GM18873 (cell line): ENCODE data around the gene LCAT.
"Not testable (repeated sequence)": the region's sequence is repeated elsewhere in the genome, so short reads cannot be mapped to it uniquely, and the experiment has no call there.

ENCODE experiments used
- ATAC-seq: cut with Tn5 transposase; IDR thresholded peaks from one replicate; pipeline ENCODE4 v1.9.1; 2021; ENCODE audit warnings: mild to moderate bottlenecking, moderate library complexity, moderate number of reproducible peaks; ENCODE audit not compliant: unreplicated experiment, low FRiP score

The LCAT gene

GRCh38 chr16:67943619-67944504, at the start of gene LCAT:
LCAT (minus strand) TSS chr16:67944120; CDS start chr16:67944101, 19 bp downstream.
- ATAC-seq = no peak

- ATAC-seq = peak; percentile 61
Measured at GRCh38 chr16:67993207-67994039, 49.5 kb upstream of the LCAT start.

- ATAC-seq = no peak
Measured at GRCh38 chr16:67992661-67993206, 48.8 kb upstream of the LCAT start.

GRCh38 chr16:67990018-67990386, 46.1 kb upstream of the LCAT start:
- no peak for ATAC-seq

- no peak for ATAC-seq
Measured at GRCh38 chr16:67989322-67990017, 45.5 kb upstream of the LCAT start.

- no peak for ATAC-seq
Measured at GRCh38 chr16:67988675-67989074, 44.8 kb upstream of the LCAT start.

- no peak for ATAC-seq
Measured at GRCh38 chr16:67987460-67988160, 43.7 kb upstream of the LCAT start.

- ATAC-seq = no peak
Measured at GRCh38 chr16:67986949-67987348, 43.0 kb upstream of the LCAT start.

GRCh38 chr16:67982011-67982696, 38.2 kb upstream of the LCAT start:
- ATAC-seq = no peak

- no peak for ATAC-seq
Measured at GRCh38 chr16:67979955-67980678, 36.2 kb upstream of the LCAT start, which contains the start of gene DPEP3. DPEP3 (minus strand) TSS chr16:67980499; CDS start chr16:67980380, 119 bp downstream.

GRCh38 chr16:67977469-67978227, 33.7 kb upstream of the LCAT start:
- no peak for ATAC-seq

GRCh38 chr16:67977005-67977404, 33.1 kb upstream of the LCAT start:
- ATAC-seq = no peak

- no peak for ATAC-seq
Measured at GRCh38 chr16:67976205-67976604, 32.3 kb upstream of the LCAT start.

GRCh38 chr16:67975321-67976105, 31.6 kb upstream of the LCAT start:
- no peak for ATAC-seq

GRCh38 chr16:67972285-67972684, 28.4 kb upstream of the LCAT start:
- not testable (repeated sequence) for ATAC-seq

- ATAC-seq = no peak
Measured at GRCh38 chr16:67971111-67971510, 27.2 kb upstream of the LCAT start.
